Measurements from ENCODE around the gene SCAMP5.
A peak's percentile ranks its signal among the peaks of the same experiment; 100 is the strongest.

SCAMP5 gene, protein sequence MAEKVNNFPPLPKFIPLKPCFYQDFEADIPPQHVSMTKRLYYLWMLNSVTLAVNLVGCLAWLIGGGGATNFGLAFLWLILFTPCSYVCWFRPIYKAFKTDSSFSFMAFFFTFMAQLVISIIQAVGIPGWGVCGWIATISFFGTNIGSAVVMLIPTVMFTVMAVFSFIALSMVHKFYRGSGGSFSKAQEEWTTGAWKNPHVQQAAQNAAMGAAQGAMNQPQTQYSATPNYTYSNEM

DNA sequence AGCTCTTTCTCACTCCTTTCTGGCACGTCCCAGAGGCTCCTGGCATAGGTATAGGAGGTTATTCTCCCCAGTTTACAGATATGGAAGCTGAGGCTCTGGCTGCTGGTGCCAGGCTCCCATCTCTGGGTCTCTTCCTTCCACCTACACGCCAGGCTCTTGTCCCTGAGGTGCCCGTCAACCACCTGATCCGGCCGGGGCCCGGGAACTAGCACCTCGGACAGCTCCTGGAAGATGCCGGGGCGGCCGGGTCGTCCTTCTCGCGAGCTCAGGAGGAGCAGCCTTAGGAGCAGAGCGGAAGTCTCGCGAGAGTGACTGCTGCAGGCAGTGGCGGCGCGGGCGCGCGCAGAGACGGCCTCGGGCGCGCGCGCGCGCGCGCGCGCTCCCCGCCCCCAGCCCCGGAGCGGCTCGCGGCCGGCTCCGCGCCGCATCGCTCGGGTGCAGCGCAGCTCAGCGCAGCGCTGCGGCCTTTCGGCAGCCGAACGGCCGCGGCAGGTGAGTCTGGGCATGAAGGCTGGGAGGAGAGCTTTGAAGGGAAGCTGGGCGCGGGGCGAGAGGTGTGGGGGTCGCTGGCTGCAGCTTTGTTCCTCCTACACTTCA is at the start of gene SCAMP5:
Gene SCAMP5 (plus strand): TSS at position 382 of the 597 bp plus-strand sequence. CDS start 16,277 bp downstream, outside the sequence.
- peak; percentile 99 for DNase-seq

DNA sequence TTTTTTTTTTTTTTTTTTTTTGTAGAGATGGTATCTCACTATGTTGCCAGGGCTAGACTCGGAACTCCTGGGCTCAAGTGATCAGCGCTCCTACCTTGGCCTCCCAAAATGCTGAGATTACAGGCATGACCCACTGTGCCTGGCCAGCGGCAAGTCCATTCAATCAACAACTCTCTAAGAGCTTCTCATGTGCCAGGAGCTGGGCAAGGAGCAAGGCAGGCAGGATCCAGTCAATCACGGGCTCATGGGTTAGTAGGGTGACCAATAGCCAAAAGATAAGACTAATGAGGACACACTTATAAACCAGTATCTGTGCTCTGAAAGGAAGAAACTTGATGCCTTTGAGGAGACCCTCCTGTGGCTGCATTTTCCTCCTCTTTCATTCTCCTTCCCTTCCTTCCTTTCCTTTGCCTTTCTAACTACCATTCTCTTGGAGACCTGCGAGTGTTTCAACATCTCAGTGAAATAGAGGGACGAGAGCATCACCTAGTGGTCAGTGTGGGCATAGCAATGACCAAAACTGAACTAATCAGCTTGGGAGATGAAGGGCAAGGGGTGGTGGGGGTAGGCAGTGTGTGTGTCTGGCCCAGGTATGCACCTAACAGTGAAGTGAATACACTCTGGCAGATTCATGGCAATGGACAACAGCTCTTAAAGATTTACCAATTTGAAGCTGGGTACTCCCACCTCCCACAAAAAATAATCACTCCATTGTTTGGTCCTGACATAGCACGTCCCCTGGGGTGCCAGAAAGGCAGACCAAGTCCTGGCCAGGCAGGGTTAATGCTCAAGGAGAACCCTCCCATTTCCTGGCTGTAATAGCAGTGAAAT is 45.1 kb upstream of the SCAMP5 start:
- peak; percentile 87 for DNase-seq

DNA sequence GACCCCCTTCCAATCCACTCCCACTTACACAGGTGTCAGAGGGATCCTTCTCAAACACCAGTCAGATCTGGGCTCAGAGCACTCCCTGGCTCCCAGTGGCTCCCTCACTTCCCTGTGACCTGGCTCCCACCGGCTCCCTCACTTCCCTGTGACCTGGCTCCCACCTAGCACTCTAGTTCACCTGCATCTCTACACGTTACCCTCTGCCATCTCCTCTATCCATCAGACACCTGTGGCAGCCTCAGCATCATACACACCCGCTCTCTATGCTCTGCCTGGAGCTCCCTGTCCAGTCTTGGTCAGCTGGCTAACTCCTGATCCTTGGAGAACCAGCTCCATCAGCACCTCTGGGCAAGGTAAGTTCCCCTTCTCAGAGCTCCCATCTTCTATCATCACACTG is 44.4 kb upstream of the SCAMP5 start:
- no peak for DNase-seq

DNA sequence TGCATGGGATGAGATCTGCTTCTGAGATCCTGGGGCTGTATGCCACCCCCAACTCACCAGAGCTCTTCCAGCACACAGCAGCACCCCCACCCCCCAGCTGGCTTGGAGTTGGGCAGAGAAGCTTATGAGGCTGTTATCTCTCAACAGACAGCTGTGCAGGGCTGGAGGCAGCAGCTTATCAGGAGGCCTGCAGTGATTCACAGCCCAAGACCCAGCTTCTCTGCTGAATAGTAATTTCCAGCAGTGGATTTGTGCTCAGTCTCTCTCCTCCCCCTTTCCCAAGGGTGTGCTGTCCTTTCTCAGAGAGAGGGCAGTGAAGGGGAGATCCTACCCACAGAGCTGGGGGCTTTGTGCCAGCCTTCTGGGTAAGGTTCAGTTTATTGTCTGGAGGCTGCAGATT is 40.8 kb upstream of the SCAMP5 start:
- peak; percentile 97 for DNase-seq

DNA sequence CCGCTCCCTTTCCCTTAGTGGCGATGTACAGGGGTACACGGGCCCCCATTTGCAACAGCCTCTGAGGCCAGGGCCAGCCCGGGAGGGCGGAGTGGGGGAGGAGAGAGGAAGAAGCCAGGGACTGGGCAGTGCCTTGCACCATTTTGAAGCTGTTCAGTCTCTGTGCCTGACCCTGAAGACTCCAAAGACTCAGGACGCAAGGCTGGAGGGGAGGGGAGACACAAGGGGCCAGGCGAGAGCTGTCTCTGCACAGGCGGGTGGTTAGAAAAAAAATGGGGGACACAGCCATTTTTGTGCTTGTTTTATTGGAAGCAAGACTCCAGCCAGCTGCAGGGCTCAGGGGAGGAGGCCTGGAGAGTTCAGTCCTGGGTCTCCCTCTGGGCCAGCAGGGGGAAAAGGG is 40.3 kb upstream of the SCAMP5 start:
- DNase-seq = no peak

DNA sequence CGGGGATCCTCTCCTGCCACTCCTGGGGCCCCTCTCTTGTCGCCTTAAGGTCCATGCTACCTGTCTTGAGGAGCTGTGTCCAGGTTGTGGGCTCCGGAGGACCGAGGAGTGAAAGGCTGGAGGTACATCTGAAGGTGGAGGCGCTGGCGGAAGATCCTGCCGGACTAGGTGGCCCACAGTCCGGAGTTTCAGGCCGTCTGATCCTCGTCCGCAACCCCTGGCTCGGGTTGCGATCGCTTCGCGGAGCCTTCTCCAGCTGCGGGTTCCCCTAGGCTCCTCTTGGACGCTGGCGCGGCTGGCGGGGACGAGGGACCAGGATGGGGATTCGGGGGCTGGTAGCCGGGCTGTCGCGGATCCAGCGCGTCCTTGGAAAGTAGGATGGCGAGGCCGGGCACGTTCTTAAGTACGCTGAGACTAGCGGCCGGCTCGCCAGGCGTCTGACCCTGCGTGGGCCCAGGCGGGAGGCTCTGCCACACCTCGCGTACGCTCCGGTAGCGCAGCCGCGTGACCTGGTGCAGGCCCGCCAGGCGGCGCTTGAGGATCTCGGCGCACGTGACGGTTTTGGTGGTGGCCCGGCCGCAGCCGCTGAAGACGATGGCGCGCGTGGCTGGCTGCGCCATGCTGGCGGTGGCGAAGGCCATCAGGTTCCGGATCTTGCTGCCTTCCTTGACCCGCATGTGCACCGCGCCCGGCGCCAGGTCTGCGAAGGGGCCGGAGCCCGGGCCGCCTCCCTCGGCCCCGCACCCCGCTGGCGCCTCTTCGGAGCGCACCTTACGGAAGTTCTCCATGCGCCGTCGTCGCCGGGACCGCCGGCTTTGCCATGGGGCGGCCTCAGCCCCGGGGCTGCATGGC is 39.3 kb upstream of the SCAMP5 start:
- DNase-seq = peak; percentile 78

DNA sequence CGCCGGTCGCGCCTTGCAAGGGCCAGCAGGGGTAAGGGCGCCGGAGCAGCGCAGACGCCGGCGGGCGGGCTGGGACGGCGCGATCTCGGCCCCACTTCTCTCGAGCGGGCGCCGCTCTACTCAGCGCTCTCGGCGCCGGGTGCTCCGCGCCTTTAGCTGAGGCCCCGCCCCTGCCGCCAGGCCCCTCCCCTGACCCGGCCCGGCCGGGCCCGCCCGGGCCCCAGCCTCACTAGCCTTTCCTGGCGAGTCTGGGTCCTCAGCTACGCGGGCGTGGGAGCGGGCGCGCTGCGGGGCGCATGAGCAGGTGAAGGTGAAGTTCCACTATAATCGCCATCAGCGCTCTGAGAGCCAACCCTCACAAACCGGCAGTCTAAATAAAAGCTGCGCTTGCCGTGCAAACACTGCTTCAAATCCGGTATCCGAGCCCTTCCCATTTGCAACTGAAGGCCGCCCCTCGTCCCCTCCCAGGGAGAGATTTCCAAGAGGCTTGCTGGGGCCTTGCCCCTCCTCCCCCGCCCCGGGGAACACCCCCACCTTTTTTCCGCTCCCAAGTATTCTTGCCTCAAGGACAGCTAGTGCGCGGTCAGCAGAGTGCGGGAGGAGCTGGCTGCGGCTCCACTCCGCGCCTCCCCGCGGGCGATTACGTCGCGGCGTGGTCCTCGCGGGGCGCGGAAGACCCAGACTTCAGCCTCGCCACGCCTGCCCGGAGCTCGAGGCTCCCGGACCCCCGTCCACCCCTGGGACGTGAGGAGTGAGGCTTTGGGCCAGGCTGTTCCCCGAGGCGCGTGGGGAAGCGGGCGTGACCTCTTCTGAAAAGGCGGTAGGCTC is 38.5 kb upstream of the SCAMP5 start, which contains the start of gene RPP25:
Gene RPP25 (minus strand): TSS at position 125 of the 828 bp plus-strand sequence. CDS start 189 bp downstream, outside the sequence.
- peak; percentile 77 for DNase-seq

DNA sequence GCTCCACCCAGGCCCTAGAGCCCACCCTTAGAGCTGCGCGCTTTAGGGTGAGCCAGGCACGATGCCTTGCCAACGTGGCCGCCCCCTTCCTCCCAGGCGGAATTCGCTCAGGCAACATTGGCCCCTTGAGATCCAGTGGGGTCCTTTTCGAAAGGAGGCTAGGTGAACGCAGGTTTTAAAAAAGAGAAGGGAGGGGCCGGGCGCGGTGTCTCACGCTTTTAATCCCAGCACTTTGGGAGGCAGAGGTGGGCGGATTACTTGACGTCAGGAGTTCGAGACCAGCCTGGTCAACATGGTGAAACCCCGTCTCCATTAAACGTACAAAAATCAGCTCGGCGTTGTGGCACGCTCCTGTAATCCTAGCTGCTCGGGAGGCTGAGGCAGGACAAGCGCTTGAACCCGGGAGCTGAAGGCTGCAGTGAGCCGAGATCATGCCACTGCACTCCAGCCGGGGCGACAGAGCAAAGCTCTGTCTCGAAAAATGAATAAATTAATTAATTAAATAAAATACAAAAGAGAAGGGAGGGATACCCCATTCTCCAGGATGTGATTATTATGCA is 37.8 kb upstream of the SCAMP5 start:
- no peak for DNase-seq

DNA sequence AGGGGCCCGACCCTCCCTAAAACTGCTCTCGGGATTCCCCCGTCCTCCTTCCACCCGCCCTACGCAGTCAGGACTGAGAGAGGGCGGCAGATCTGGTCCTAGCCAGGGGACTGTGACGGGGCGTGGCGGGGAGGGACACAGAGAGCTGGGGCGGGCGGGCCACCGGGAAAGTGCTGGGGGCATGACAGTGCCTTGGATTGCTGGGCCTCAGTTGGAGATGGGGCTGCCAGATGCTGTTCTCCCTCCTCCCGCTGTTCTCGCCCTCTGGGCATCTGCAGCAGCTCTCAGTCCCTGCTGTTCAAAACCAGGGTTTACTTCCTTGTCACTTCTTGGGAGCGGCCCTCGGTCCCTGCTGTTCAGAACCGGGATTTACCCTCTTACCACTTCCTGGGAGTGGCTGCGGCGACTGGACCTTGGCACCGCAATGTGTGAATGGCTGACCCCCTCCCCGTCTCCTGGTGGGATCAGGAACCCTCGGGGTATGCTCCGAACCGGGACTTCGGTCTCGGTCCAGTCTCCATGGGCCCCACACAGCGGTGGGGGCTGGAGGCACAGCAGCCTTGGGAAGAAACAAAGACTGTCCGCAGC is 36.9 kb upstream of the SCAMP5 start:
- DNase-seq = peak; percentile 33

DNA sequence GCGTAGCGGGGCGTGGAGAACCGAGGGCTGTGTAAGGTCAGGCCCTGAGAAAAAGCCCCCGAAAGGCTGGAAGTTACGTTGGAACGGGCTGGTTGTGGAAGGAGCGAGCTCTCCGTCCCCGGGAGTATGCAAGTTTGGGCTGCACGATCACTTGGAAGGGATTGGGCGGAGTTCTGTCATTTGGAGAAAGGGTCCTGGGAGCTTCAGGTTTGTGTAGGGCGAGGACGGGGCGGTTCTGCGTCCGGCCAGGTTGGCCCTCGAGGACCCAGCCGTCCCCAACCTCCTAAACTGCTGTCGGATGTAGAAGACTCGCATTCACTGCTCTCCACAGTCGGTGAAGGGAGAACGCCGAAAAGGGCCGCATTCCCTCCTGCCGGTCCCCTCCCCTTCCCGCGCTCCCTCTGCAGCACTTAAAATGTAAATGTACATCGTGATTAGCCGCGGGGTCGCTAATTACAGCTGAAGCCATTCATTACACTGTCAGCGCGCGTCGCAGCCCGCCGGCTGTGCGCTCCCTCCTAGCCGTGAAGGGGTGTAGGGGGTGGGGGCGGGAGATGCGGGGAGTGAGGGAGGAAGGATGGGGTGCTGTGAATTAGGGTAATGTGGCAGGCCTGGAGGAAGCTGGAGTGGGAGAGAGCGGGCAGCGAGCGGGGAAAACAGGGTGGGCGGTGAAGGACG is 36.3 kb upstream of the SCAMP5 start:
- no peak for DNase-seq

DNA sequence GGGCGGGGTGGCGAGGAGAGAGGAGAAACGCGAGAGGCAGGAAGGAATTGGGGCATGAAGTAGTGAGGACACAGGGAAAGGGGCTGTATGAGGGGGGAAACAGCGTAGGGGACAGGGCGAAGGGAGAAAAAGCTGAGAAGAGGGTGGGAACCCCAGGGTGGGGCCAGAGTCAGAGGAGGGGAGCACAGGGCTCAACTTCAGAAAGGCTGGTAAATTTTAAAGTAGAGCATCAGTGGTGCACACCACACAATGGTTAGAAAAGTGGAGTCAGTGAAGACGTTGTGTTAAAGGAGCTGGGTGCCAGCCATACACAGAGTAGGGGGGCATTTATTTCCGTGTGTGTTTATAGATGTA is 35.8 kb upstream of the SCAMP5 start:
- DNase-seq = no peak

DNA sequence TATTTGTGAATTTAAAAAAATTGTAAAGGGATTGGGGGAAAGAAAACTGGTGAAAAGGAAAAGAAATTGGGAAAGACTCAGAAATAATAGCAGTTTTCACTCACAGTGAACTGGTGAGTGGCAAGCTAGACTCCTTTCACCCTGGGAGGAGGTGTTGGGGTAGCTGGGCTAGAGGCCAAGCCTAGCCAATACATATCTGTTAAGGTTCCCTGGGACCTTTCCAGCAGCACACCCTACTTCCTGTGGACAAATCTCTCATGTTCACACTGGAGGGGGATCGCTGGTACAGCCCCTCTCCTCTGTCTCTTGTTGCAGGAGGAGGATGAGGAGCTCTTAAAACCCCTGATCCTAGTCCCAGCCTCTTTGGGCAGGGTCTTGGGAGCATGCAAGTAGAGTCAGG is 35.1 kb upstream of the SCAMP5 start:
- peak; percentile 34 for DNase-seq

DNA sequence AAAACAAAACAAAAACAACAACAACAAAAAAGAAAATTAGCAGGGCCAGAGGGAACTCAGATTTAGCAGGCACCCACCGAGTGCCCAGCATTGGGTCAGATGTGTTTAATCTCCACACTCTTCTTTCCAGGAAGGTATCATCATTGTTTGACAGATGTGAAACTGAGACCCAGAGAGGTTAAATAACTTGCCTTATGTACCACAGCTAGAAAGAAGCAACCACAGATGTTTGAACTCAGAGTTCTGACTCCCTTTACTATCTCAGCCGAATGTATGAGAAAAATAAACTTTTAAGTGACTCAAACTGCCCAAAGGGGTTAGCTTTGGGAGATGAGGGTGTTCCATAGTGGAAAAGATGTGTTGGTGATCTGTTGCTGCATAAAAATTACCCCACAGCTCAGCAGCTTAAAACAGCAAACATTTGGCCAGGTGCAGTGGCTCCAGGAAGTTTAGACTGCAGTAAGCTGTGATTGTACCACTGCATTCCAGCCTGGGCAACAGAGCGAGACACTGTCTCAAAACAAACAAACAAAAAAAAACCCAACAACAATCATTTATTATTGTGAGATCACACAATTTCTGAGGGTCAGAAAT is 34.3 kb upstream of the SCAMP5 start:
- DNase-seq = no peak

DNA sequence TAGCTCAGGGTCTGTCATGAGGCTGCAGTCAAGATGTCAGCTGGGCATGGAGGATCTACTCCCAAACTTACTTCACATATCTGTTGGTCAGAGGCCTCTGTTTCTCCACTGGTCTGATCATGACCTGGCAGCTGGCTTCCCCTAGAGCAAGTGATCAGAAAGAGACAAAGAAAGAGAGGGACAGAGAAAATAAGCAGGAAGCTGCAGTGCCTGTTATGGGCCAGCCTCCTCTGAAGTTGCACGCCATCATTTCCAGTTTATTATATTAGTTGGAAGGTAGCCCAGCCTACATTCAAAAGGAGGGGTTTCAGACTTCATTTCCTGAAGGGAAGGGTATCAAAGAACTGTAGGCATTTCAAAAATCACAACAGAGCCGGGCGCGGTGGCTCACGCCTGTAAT is 33.7 kb upstream of the SCAMP5 start:
- no peak for DNase-seq

DNA sequence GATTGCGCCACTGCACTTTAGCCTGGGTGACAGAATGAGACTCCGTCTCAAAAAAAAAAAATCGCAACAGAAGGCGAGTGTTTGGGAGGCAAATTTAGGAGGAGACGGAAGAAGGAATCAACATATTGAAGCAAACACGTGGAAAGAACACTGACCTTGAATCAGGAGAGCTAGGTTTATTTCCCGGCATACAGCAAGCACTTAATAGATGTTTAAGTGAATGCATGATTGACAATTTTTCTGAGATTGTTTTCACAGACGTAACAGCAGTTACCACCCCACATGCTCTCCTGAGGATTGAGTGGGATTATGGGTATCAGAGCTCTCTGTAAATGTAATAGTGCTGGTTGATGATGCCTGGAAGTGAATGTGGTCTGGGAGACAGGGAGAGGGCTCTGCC is 33.1 kb upstream of the SCAMP5 start:
- no peak for DNase-seq

DNA sequence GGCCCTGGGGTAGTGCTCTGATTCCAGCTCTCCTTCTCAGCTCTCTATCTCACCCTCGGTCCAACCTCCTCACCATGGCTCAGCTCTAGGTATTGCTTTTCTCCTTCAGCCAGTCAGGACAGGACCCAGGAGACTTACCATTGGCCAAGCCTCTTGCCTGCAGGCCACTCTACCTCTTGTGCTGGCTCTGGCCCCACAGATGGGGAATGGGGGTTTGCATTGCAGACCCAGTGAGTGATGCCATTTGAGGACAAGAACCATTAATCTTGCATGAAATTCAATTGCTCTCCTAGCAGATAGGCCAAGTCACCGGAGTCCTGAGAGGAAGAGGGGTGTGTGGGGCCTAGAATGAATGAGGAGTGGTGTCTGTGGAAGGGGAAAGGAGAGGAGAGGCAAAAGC is 32.7 kb upstream of the SCAMP5 start:
- DNase-seq = no peak

DNA sequence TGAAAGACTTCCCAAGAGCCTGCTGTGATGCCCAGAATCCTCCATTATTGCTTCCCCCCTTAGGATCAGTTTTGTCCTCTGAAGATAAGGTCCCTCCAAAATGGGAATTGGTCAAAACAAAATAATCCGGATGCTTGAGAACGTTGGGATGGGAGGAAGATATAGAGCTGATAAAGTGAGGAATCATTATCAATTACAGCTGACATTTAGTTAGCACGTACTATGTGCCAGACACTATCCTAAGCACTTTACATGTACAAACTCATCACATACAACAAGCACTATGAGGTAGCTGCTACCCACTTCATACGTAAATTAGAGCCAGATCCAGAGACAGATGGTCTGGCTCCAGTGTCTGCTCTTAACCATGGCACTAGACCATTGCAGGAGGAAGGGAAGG is 32.1 kb upstream of the SCAMP5 start:
- no peak for DNase-seq

DNA sequence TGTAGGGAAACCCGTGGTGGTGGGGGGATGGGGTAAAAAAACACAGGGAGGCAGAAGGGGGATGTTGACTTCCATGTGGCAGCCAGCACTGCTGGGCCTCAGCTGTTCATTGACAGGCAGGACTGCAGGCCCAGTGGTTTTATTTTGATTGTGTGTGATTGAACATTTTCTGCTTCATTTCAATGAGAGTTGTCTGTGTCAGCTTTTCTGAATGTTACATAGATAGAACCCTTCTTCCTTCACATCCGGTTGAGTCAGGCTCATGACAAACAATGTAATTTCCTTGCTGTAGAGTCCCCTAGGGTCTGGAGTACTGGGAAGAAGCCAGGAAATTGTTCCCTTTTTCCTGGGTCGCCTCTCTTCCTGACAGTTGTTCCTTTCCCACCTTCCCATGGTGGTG is 30.6 kb upstream of the SCAMP5 start:
- no peak for DNase-seq

DNA sequence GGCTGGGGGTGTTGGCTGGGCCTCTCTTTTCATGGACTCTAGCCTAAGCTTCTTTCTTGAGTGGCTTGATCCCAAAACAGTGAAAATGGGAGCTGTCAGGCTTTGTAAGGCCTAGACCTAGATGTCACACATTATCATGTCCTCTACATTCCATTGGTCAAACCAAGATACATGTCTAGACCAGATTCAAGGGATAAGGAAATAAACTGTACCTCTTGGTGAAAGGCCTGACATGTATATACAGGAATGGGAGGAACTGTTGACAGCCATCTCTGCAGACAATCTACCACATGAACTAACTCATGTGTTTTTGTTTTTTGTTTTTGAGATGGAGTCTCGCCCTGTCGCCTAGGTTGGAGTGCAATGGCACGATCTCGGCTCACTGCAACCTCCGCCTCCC is 27.7 kb upstream of the SCAMP5 start:
- no peak for DNase-seq

DNA sequence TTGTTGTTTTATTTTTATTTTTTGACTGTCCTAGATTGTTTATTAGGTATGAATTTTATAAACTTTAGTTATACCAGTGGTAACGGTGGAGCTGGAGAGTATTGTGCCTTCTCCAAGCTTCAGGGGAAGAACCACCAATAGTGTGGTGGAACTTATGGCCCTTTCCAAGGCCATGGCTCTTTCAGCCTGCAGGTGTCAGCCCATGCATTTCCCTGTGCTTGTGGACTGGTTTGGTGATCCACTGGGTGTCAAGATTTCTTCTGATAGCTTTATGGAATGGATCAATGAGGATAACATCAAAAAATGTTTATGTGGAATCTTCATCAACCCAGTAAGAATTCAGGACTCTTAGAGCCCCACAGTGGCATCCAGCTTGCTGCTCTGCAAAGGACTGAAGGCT is 19.2 kb upstream of the SCAMP5 start:
- DNase-seq = no peak
